HG03039 (cell line): ENCODE data around the gene NUP107.

ENCODE experiments used
- ATAC-seq: cut with Tn5 transposase; IDR thresholded peaks from one replicate; pipeline ENCODE4 v1.9.1; 2021; ENCODE audit warnings: mild to moderate bottlenecking, moderate library complexity; ENCODE audit not compliant: unreplicated experiment

NUP107 gene

GRCh38 chr12:68794653-68795251 is 108.0 kb downstream of the NUP107 start:
- no peak for ATAC-seq
